NB4 (cell line): ENCODE results near the gene TACC2.

Experiments
- CTCF ChIP-seq: IDR thresholded peaks from one replicate; pipeline ENCODE4 v1.5.1; 2012; ENCODE audit warnings: low read depth, low read length
- MYC ChIP-seq: IDR thresholded peaks from 2 replicates; pipeline ENCODE4 v1.6.1; 2011; ENCODE audit warnings: low read depth, low read length
- POLR2A ChIP-seq: IDR thresholded peaks from 2 replicates; pipeline ENCODE4 v1.6.1; 2011; ENCODE audit warnings: mild to moderate bottlenecking; ENCODE audit not compliant: insufficient read length; ENCODE audit errors: extremely low read depth

- TF ChIP-seq CTCF: no peak
- TF ChIP-seq POLR2A: no peak
- no peak for TF ChIP-seq MYC
Observed at GRCh38 chr10:122237331-122237990, 248.5 kb downstream of the TACC2 start.
